Lower lobe of right lung (tissue), 2 donors: Measurements from ENCODE around the gene WDR72. TPM values are rescaled to one million over a fixed set of nuclear protein-coding genes. Genes with fewer than 3 reads are reported as not detected.

Experiments
- ATAC-seq, 2 donors: fragments of 200-7000 bp; cut with Tn5 transposase; one replicate each; pipeline ENCODE4 v1.9.1; 2020 to 2022; ENCODE audit warnings: mild to moderate bottlenecking in 2 of 2, moderate library complexity in 2 of 2
- DNase-seq: peaks from one replicate; pipeline ENCODE4 v3.0.0-alpha.2; 2020
- H3K27ac ChIP-seq: fragments of 200-600 bp; one replicate; pipeline ENCODE4 v1.8.0; 2022
- H3K27me3 ChIP-seq: fragments of 200-600 bp; one replicate; pipeline ENCODE4 v1.8.0; 2022; ENCODE audit warnings: low read depth
- H3K36me3 ChIP-seq: fragments of 200-600 bp; one replicate; pipeline ENCODE4 v1.8.0; 2022; ENCODE audit warnings: mild to moderate bottlenecking
- H3K4me1 ChIP-seq: fragments of 200-600 bp; one replicate; pipeline ENCODE4 v1.8.0; 2022
- H3K4me3 ChIP-seq: fragments of 200-600 bp; one replicate; pipeline ENCODE4 v1.8.0; 2022; ENCODE audit warnings: mild to moderate bottlenecking
- H3K9me3 ChIP-seq: fragments of 200-600 bp; one replicate; pipeline ENCODE4 v1.8.0; 2022
- CTCF ChIP-seq: fragments of 200-600 bp; IDR thresholded peaks from one replicate; pipeline ENCODE4 v1.8.0; 2022; ENCODE audit warnings: antibody characterized with exemption, mild to moderate bottlenecking
- intact Hi-C: fragments of 100-400 bp; cut with DNase I; formaldehyde crosslinking; loops from one replicate; pipeline ENCODE4 v1.11.0; 2022
- total RNA-seq: library from RNA; stranded (reverse); fragmentation: NEBNext Ultra II Directional; extraction: Animal tissue kit (Norgen Biotek cat#: 25700); gene quantifications from one replicate; pipeline ENCODE4 v1.2.1, GENCODE V29; 2021
- donor health status: DM: no; HTN: yes; CAD: no; lungs with severe emphysema.

WDR72 gene
- total RNA-seq, 1 donor from 2014 or later, result 1.5 TPM

GRCh38 chr15:53648934-53649333 lies 110.5 kb downstream of the WDR72 start:
- Histone ChIP-seq H3K4me3 (no peak overlapping the region), H3K4me1 (no peaks in the 10 kb centered on the region), H3K27ac (no peak overlapping the region), H3K27me3 (no peaks in the 10 kb centered on the region), H3K9me3 (no peaks in the 10 kb centered on the region), H3K36me3 (no peaks in the 10 kb centered on the region)
- ATAC-seq (no peak), DNase-seq (no peak)
- intact Hi-C loops, result no loop called here
- TF ChIP-seq CTCF, result no peak

- no peaks in the 10 kb centered on the region for H3K36me3 ChIP-seq
These were observed 114.8 kb downstream of the WDR72 start for GRCh38 chr15:53644660-53645059.

GRCh38 chr15:53634517-53635106 lies 124.9 kb downstream of the WDR72 start:
- no peaks in the 10 kb centered on the region for H3K9me3 ChIP-seq
- no peaks in the 10 kb centered on the region for H3K27me3 ChIP-seq
- no peak overlapping the region for H3K27ac ChIP-seq
- no peak for ATAC-seq
- no peaks in the 10 kb centered on the region for H3K4me1 ChIP-seq
- TF ChIP-seq CTCF, result no peak
- H3K4me3 ChIP-seq, result no peak overlapping the region
- H3K36me3 ChIP-seq, result no peaks in the 10 kb centered on the region
- no peak for DNase-seq
- intact Hi-C loops, result no loop called here

More at GRCh38 chr15:53644660-53645059, 114.8 kb downstream of the WDR72 start:
- no peak overlapping the region for H3K4me3 ChIP-seq
- H3K27ac ChIP-seq, result no peak overlapping the region
- no peaks in the 10 kb centered on the region for H3K27me3 ChIP-seq
- DNase-seq (no peak), ATAC-seq (no peak)
- intact Hi-C loops, result no loop called here
- H3K4me1 ChIP-seq, result no peaks in the 10 kb centered on the region
- H3K9me3 ChIP-seq, result no peaks in the 10 kb centered on the region
- no peak for TF ChIP-seq CTCF

GRCh38 chr15:53627279-53627678 lies 132.2 kb downstream of the WDR72 start:
- H3K36me3 ChIP-seq, result no peaks in the 10 kb centered on the region
- no peak overlapping the region for H3K4me3 ChIP-seq
- no peak overlapping the region for H3K27ac ChIP-seq
- DNase-seq (no peak), ATAC-seq (no peak)
- H3K27me3 ChIP-seq, result no peaks in the 10 kb centered on the region
- intact Hi-C loops, result no loop called here
- H3K9me3 ChIP-seq, result no peaks in the 10 kb centered on the region
- H3K4me1 ChIP-seq, result no peaks in the 10 kb centered on the region
- no peak for TF ChIP-seq CTCF

GRCh38 chr15:53625962-53626845 lies 133.3 kb downstream of the WDR72 start:
- Histone ChIP-seq H3K36me3 (no peaks in the 10 kb centered on the region), H3K4me3 (no peak overlapping the region), H3K4me1 (no peaks in the 10 kb centered on the region), H3K27ac (no peak overlapping the region), H3K9me3 (no peaks in the 10 kb centered on the region), H3K27me3 (no peaks in the 10 kb centered on the region)
- DNase-seq (no peak), ATAC-seq (no peak)
- intact Hi-C loops, result no loop called here
- no peak for TF ChIP-seq CTCF
